Epithelial cell of proximal tubule (primary cell): Measurements from ENCODE around the gene FGF18. TPM values are rescaled to one million over a fixed set of nuclear protein-coding genes. Genes with fewer than 3 reads are reported as not detected.

Source experiments
- DNase-seq: peaks from one replicate; pipeline ENCODE4 v3.0.0-alpha.2; 2011; ENCODE audit warnings: low read depth
- H3K4me3 ChIP-seq: 2 replicates; pipeline ENCODE4 v1.5.1; 2011; ENCODE audit warnings: low read depth, mild to moderate bottlenecking, low read length
- total RNA-seq: library from RNA; depleted of rRNA; stranded (reverse); fragments of >200 nt; gene quantifications from 2 replicates; pipeline ENCODE4 v1.2.3, GENCODE V29; 2015
- TF ChIP-seq, protein P1 (sequence below): conservative IDR thresholded peaks from 2 replicates; pipeline ENCODE4 v1.5.1; 2012; ENCODE audit warnings: low read depth, mild to moderate bottlenecking, low read length

The FGF18 gene
- total RNA-seq, 1 donor from 2014 or later: not detected

GRCh38 chr5:171453056-171453725 is 33.7 kb downstream of the FGF18 start:
- no peak overlapping the region for H3K4me3 ChIP-seq
- no peak for DNase-seq
- TF ChIP-seq, protein P1, sequence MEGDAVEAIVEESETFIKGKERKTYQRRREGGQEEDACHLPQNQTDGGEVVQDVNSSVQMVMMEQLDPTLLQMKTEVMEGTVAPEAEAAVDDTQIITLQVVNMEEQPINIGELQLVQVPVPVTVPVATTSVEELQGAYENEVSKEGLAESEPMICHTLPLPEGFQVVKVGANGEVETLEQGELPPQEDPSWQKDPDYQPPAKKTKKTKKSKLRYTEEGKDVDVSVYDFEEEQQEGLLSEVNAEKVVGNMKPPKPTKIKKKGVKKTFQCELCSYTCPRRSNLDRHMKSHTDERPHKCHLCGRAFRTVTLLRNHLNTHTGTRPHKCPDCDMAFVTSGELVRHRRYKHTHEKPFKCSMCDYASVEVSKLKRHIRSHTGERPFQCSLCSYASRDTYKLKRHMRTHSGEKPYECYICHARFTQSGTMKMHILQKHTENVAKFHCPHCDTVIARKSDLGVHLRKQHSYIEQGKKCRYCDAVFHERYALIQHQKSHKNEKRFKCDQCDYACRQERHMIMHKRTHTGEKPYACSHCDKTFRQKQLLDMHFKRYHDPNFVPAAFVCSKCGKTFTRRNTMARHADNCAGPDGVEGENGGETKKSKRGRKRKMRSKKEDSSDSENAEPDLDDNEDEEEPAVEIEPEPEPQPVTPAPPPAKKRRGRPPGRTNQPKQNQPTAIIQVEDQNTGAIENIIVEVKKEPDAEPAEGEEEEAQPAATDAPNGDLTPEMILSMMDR: no peak

GRCh38 chr5:171453988-171454387 is 34.5 kb downstream of the FGF18 start:
- TF ChIP-seq, protein P1: no peak

GRCh38 chr5:171454549-171454948 is 35.1 kb downstream of the FGF18 start:
- TF ChIP-seq, protein P1: no peak
- H3K4me3 ChIP-seq: no peak overlapping the region
- DNase-seq: no peak

More at GRCh38 chr5:171453988-171454387, 34.5 kb downstream of the FGF18 start:
- no peak overlapping the region for H3K4me3 ChIP-seq
- DNase-seq: no peak

GRCh38 chr5:171455522-171455921 is 36.1 kb downstream of the FGF18 start:
- TF ChIP-seq, protein P1: no peak
- DNase-seq: no peak
- H3K4me3 ChIP-seq: no peak overlapping the region

DNA sequence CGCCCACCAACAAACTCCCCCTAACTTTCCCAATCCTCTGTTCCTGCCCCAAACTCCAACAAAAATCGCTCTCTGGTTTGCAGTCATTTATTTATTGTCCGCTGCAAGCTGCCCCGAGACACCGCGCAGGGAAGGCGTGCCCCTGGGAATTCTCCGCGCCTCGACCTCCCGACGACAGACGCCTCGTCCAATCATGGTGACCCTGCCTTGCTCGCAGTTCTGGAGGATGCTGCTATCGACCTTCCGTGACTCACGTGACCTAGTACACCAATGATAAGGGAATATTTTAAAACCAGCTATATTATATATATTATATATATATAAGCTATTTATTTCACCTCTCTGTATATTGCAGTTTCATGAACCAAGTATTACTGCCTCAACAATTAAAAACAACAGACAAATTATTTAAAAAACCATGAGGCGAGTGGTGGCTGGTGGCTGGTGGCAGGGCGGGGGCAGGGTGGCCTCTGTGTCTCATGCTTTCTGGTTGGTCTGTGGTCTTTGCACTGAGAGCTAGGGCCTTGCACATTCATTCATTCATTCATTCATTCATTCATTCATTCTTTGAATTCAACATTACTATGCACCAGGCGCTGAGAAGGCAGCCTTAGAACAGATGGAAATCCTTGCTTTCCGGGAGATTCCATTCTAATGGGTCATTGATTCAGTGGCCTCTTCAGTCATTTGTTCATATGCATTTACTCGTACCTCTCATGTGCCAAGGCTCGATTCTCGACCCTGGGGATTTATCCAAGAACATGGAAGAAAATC is 37.9 kb downstream of the FGF18 start:
- DNase-seq: no peak
- TF ChIP-seq, protein P1: no peak

DNA sequence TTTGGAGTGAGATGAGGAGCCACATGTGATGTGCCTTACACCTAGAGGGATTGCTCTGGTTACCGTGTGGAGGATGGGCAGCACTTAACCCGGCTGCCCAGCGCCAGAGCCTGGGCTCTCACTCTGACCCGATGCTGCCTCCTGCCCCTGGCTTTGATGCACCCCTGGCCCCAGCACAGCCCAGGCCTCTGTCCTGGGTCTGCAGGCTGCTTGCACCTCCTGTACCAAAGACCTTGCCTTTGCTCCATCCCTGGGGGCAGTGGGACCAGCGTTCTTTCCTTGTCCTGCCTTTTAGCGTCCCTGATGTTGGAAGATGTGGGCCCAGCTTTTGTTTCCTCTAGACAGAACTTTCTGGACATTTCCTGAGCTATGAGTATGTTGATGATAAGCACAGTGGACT is 40.4 kb downstream of the FGF18 start:
- no peak overlapping the region for H3K4me3 ChIP-seq
- DNase-seq: no peak
- TF ChIP-seq, protein P1: no peak

More for the DNA sequence above, 37.9 kb downstream of the FGF18 start:
- H3K4me3 ChIP-seq: no peak overlapping the region
